Esophagus muscularis mucosa (tissue), 4 donors: ENCODE results near the gene BTBD9. TPM values are rescaled to one million over a fixed set of nuclear protein-coding genes. Genes with fewer than 3 reads are reported as not detected.

Experiments used
- DNase-seq: peaks from one replicate; pipeline ENCODE4 v3.0.0-alpha.2; 2017; ENCODE audit errors: extremely low spot score
- H3K27ac ChIP-seq, 4 donors: fragments of 200-600 bp; sonication (generic); replicated peaks in 1 of 4; 1 replicate in 3 of 4; 2 replicates in 1 of 4; pipeline ENCODE4 v1.5.1; 2016 to 2019; ENCODE audit warnings: mild to moderate bottlenecking in 1 of 4
- H3K27me3 ChIP-seq, 4 donors: fragments of 200-600 bp; sonication (generic); one replicate each; pipeline versions ENCODE4 v1.5.1 to v1.6.0; 2016 to 2019
- H3K36me3 ChIP-seq, 4 donors: fragments of 200-600 bp; sonication (generic); one replicate each; pipeline ENCODE4 v1.5.1; 2016 to 2019
- H3K4me1 ChIP-seq, 4 donors: fragments of 200-600 bp; sonication (generic); one replicate each; pipeline ENCODE4 v1.5.1; 2016 to 2019
- H3K4me3 ChIP-seq, 4 donors: fragments of 200-600 bp; sonication (generic); 1 replicate in 2 of 4; 2 replicates in 2 of 4; pipeline ENCODE4 v1.5.1; 2016 to 2019; ENCODE audit warnings: mild to moderate bottlenecking in 4 of 4, moderate library complexity in 1 of 4
- H3K9me3 ChIP-seq, 4 donors: fragments of 200-600 bp; sonication (generic); 1 replicate in 3 of 4; 2 replicates in 1 of 4; pipeline ENCODE4 v1.5.1; 2016 to 2019
- CTCF ChIP-seq, 3 experiments: fragments of 200-600 bp in 2 of 3; fragments of 450-650 bp in 1 of 3; sonication (generic) in 2 of 3; IDR thresholded peaks; one replicate each; pipeline ENCODE4 v1.5.1; 2017 to 2019; ENCODE audit warnings: antibody characterized with exemption in 3 of 3, mild to moderate bottlenecking in 2 of 3, moderate library complexity in 1 of 3
- EP300 ChIP-seq: sonication (generic); formaldehyde crosslinking; IDR thresholded peaks from one replicate; pipeline ENCODE4 v1.6.1; 2017; ENCODE audit warnings: antibody characterized with exemption
- POLR2A ChIP-seq: fragments of 450-650 bp; IDR thresholded peaks from one replicate; pipeline ENCODE4 v1.6.1; 2017; ENCODE audit warnings: antibody characterized with exemption, moderate library complexity, mild to moderate bottlenecking, low read depth
- POLR2AphosphoS5 ChIP-seq, 2 donors: sonication (generic); formaldehyde crosslinking; IDR thresholded peaks; one replicate each; pipeline ENCODE4 v1.6.1; 2017; ENCODE audit warnings: antibody characterized with exemption in 2 of 2
- WGBS: methylation state at CpG from one replicate; pipeline ENCODE4 v1.1.5; 2018; 5-methylcytosine and 5-hydroxymethylcytosine counted together
- intact Hi-C: fragments of 100-400 bp; cut with DNase I; formaldehyde crosslinking; loops from one replicate; pipeline ENCODE4 v1.15.1; 2023
- total RNA-seq, 4 donors: library from RNA; depleted of rRNA; stranded (reverse); fragments of >200 nt; gene quantifications; one replicate each; pipeline versions ENCODE4 v1.1.0 to v1.2.1, GENCODE V29; 2016

The BTBD9 gene
- total RNA-seq, 4 donors from 2014 or later, result 9.4 to 14.1 (median 11.2) TPM

- Histone ChIP-seq H3K27ac (no peak overlapping the region), H3K4me1 (peaks cover 0 to 15% (median 5%) of the 10 kb centered on the region in 4 donors), H3K4me3 (no peak overlapping the region), H3K9me3 (no peaks in the 10 kb centered on the region), H3K27me3 (no peaks in the 10 kb centered on the region), H3K36me3 (no peaks in the 10 kb centered on the region)
- no peak for DNase-seq
- TF ChIP-seq EP300 (no peak), POLR2AphosphoS5 (IDR thresholded peaks at IDR 0.05) (no peak), CTCF (IDR thresholded peaks at IDR 0.05) (no peak), POLR2A (no peak)
- 70% methylated on average over 4 of the region's 4 CpGs for WGBS
- intact Hi-C loops, result no loop called here
Observed at GRCh38 chr6:38305995-38306681, 333.6 kb downstream of the BTBD9 start.

- WGBS, result 75% methylated on average over 2 of the region's 2 CpGs
- Histone ChIP-seq H3K4me1 (peaks cover 0 to 12% (median 3%) of the 10 kb centered on the region in 4 donors), H3K9me3 (no peaks in the 10 kb centered on the region), H3K27ac (no peak overlapping the region), H3K4me3 (no peak overlapping the region), H3K27me3 (no peaks in the 10 kb centered on the region), H3K36me3 (no peaks in the 10 kb centered on the region)
- TF ChIP-seq CTCF (IDR thresholded peaks at IDR 0.05) (no peak), POLR2A (no peak), POLR2AphosphoS5 (IDR thresholded peaks at IDR 0.05) (no peak), EP300 (no peak)
- DNase-seq, result no peak
- intact Hi-C loops, result no loop called here
Observed at GRCh38 chr6:38302838-38303237, 336.9 kb downstream of the BTBD9 start.

GRCh38 chr6:38302081-38302480 lies 337.6 kb downstream of the BTBD9 start:
- H3K27ac ChIP-seq, result no peak overlapping the region
- H3K9me3 ChIP-seq, result no peaks in the 10 kb centered on the region
- TF ChIP-seq EP300 (no peak), CTCF (IDR thresholded peaks at IDR 0.05) (no peak), POLR2A (no peak), POLR2AphosphoS5 (IDR thresholded peaks at IDR 0.05) (no peak)
- WGBS, result 100% methylated on average over 1 of the region's 1 CpG
- no peaks in the 10 kb centered on the region for H3K36me3 ChIP-seq
- H3K27me3 ChIP-seq, result no peaks in the 10 kb centered on the region
- no peak overlapping the region for H3K4me3 ChIP-seq
- peaks cover 0 to 4% (median 0%) of the 10 kb centered on the region in 4 donors for H3K4me1 ChIP-seq
- intact Hi-C loops, result no loop called here
- no peak for DNase-seq

- intact Hi-C loops, result no loop called here
Observed at GRCh38 chr6:38290133-38290799, 349.5 kb downstream of the BTBD9 start.

GRCh38 chr6:38287487-38287886 lies 352.2 kb downstream of the BTBD9 start:
- intact Hi-C loops, result no loop called here
- no peak for DNase-seq
- 62% methylated on average over 2 of the region's 2 CpGs for WGBS
- no peak overlapping the region for H3K4me3 ChIP-seq
- TF ChIP-seq EP300, result no peak
- TF ChIP-seq POLR2AphosphoS5 (IDR thresholded peaks at IDR 0.05), result no peak
- TF ChIP-seq CTCF (IDR thresholded peaks at IDR 0.05), result no peak
- no peak for TF ChIP-seq POLR2A
- no peak overlapping the region for H3K27ac ChIP-seq
- peaks cover 5 to 12% (median 9%) of the 10 kb centered on the region in 4 donors for H3K4me1 ChIP-seq
- no peaks in the 10 kb centered on the region for H3K9me3 ChIP-seq
- no peaks in the 10 kb centered on the region for H3K27me3 ChIP-seq
- peaks cover 0 to 10% (median 0%) of the 10 kb centered on the region in 4 donors for H3K36me3 ChIP-seq

More at GRCh38 chr6:38290133-38290799, 349.5 kb downstream of the BTBD9 start:
- peaks cover 0 to 10% (median 7%) of the 10 kb centered on the region in 4 donors for H3K9me3 ChIP-seq
- no peak for TF ChIP-seq POLR2AphosphoS5 (IDR thresholded peaks at IDR 0.05)
- TF ChIP-seq POLR2A, result no peak
- no peaks in the 10 kb centered on the region for H3K27me3 ChIP-seq
- H3K27ac ChIP-seq, result no peak overlapping the region
- 43% methylated on average over 3 of the region's 3 CpGs for WGBS
- DNase-seq, result no peak
- H3K4me1 ChIP-seq, result peaks cover 5 to 12% (median 9%) of the 10 kb centered on the region in 4 donors
- H3K4me3 ChIP-seq, result no peak overlapping the region
- H3K36me3 ChIP-seq, result peaks cover 0 to 10% (median 0%) of the 10 kb centered on the region in 4 donors
